Sigmoid colon (tissue), 7 donors: ENCODE results near the gene RASGEF1B. TPM values are rescaled to one million over a fixed set of nuclear protein-coding genes. Genes with fewer than 3 reads are reported as not detected.
A peak's percentile ranks its signal among the peaks of the same experiment; 100 is the strongest.

Source experiments
- DNase-seq: peaks from one replicate; pipeline ENCODE4 v3.0.0-alpha.2; 2019
- H3K27ac ChIP-seq, 4 donors: fragments of 200-600 bp; sonication (generic); one replicate each; pipeline ENCODE4 v1.5.1; 2016 to 2019; ENCODE audit warnings: mild to moderate bottlenecking in 1 of 4
- H3K27me3 ChIP-seq, 3 donors: fragments of 200-600 bp; sonication (generic); one replicate each; pipeline ENCODE4 v1.5.1; 2019; ENCODE audit warnings: mild to moderate bottlenecking in 1 of 3
- H3K36me3 ChIP-seq, 4 donors: fragments of 200-600 bp; sonication (generic); one replicate each; pipeline ENCODE4 v1.5.1; 2016 to 2019
- H3K4me1 ChIP-seq, 4 donors: fragments of 200-600 bp; sonication (generic); one replicate each; pipeline ENCODE4 v1.5.1; 2017 to 2019
- H3K4me3 ChIP-seq, 4 donors: fragments of 200-600 bp; sonication (generic); one replicate each; pipeline ENCODE4 v1.5.1; 2017 to 2019; ENCODE audit warnings: mild to moderate bottlenecking in 2 of 4, moderate library complexity in 1 of 4
- H3K9me3 ChIP-seq, 4 donors: fragments of 200-600 bp in 3 of 4; sonication (generic) in 3 of 4; one replicate each; pipeline versions ENCODE4 v1.5.1 to v1.6.1; 2013 to 2019
- CTCF ChIP-seq, 4 experiments: fragments of 450-650 bp in 3 of 4; fragments of 200-600 bp in 1 of 4; IDR thresholded peaks; one replicate each; pipeline ENCODE4 v1.5.1; 2016 to 2019; ENCODE audit warnings: antibody characterized with exemption in 4 of 4, mild to moderate bottlenecking in 3 of 4, moderate library complexity in 2 of 4
- EP300 ChIP-seq, 4 donors: sonication (generic); formaldehyde crosslinking; IDR thresholded peaks; one replicate each; pipeline ENCODE4 v1.6.1; 2017; ENCODE audit warnings: antibody characterized with exemption in 4 of 4
- POLR2A ChIP-seq, 2 donors: fragments of 450-650 bp; IDR thresholded peaks; one replicate each; pipeline ENCODE4 v1.6.1; 2016; ENCODE audit warnings: antibody characterized with exemption in 2 of 2, mild to moderate bottlenecking in 2 of 2, moderate library complexity in 2 of 2
- POLR2AphosphoS5 ChIP-seq, 4 donors: sonication (generic); formaldehyde crosslinking; IDR thresholded peaks; one replicate each; pipeline ENCODE4 v1.6.1; 2017; ENCODE audit warnings: antibody characterized with exemption in 4 of 4
- WGBS, 2 donors: extraction: QIAGEN DNeasy Blood & Tissue Kit; methylation state at CpG; one replicate each; pipeline ENCODE4 v1.1.7; 2013; 5-methylcytosine and 5-hydroxymethylcytosine counted together
- intact Hi-C: fragments of 100-400 bp; cut with DNase I; formaldehyde crosslinking; loops from one replicate; pipeline ENCODE4 v1.15.1; 2023
- polyA plus RNA-seq, 3 donors: library from polyadenylated mRNA; stranded (reverse); fragments of 200-250 nt; gene quantifications; one replicate each; pipeline ENCODE4 v1.2.3, GENCODE V29; 2013
- total RNA-seq, 4 donors: library from RNA; depleted of rRNA; stranded (reverse); fragments of >200 nt; gene quantifications; one replicate each; pipeline ENCODE4 v1.1.0, GENCODE V29; 2016
- donor health status: healthy with polysubstance abuse.
- donor health status: Bipolar disorder and iron deficiency.
- donor health status: healthy.

RASGEF1B gene
- total and polyA plus RNA-seq, 7 donors, result 5.0 to 12.1 (median 10.3) TPM

- 39 to 71% methylated on average over 8 of the region's 8 CpGs for WGBS, 2 donors
- H3K27ac ChIP-seq, result peak overlapping the region; percentile 49 to 65 (median 56)
- no peaks in the 10 kb centered on the region for H3K27me3 ChIP-seq
These were observed 33.4 kb upstream of the RASGEF1B start for GRCh38 chr4:81505004-81505598.

GRCh38 chr4:81504112-81505003, 32.7 kb upstream of the RASGEF1B start:
- 88 to 92% methylated on average over 6 of the region's 6 CpGs for WGBS, 2 donors
- TF ChIP-seq POLR2AphosphoS5 (IDR thresholded peaks at IDR 0.05), result no peak
- TF ChIP-seq EP300 (IDR thresholded peaks at IDR 0.05), result no peak
- no peak for TF ChIP-seq CTCF (IDR thresholded peaks at IDR 0.05)
- Histone ChIP-seq H3K27ac (peak overlapping the region; percentile 9 to 65 (median 56)), H3K27me3 (no peaks in the 10 kb centered on the region), H3K4me1 (peaks cover 0 to 7% (median 3%) of the 10 kb centered on the region in 4 donors), H3K4me3 (no peak overlapping the region), H3K9me3 (no peaks in the 10 kb centered on the region), H3K36me3 (no peaks in the 10 kb centered on the region)
- no peak for DNase-seq
- intact Hi-C loops, result no loop called here

More at GRCh38 chr4:81505004-81505598, 33.4 kb upstream of the RASGEF1B start:
- intact Hi-C loops, result no loop called here
- H3K4me3 ChIP-seq, result no peak overlapping the region
- H3K36me3 ChIP-seq, result no peaks in the 10 kb centered on the region
- DNase-seq, result peak; percentile 86
- no peaks in the 10 kb centered on the region for H3K9me3 ChIP-seq
- TF ChIP-seq POLR2AphosphoS5 (IDR thresholded peaks at IDR 0.05) (peak; percentile 8 to 66 (median 44)), EP300 (IDR thresholded peaks at IDR 0.05) (peak in 2 of 4 donors; percentile 36 to 71), CTCF (IDR thresholded peaks at IDR 0.05) (no peak)
- H3K4me1 ChIP-seq, result peaks cover 0 to 7% (median 3%) of the 10 kb centered on the region in 4 donors

- DNase-seq, result no peak
These were observed 31.9 kb upstream of the RASGEF1B start for GRCh38 chr4:81503586-81503985.

GRCh38 chr4:81502564-81502963, 30.9 kb upstream of the RASGEF1B start:
- no peak overlapping the region for H3K4me3 ChIP-seq
- WGBS, 2 donors, result 82 to 90% methylated on average over 4 of the region's 4 CpGs
- H3K9me3 ChIP-seq, result no peaks in the 10 kb centered on the region
- intact Hi-C loops, result no loop called here
- no peak overlapping the region for H3K27ac ChIP-seq
- peaks cover 0 to 7% (median 3%) of the 10 kb centered on the region in 4 donors for H3K4me1 ChIP-seq
- no peak for TF ChIP-seq POLR2AphosphoS5 (IDR thresholded peaks at IDR 0.05)
- no peak for TF ChIP-seq CTCF (IDR thresholded peaks at IDR 0.05)
- no peak for DNase-seq
- H3K27me3 ChIP-seq, result no peaks in the 10 kb centered on the region
- H3K36me3 ChIP-seq, result no peaks in the 10 kb centered on the region

More at GRCh38 chr4:81503586-81503985, 31.9 kb upstream of the RASGEF1B start:
- intact Hi-C loops, result no loop called here
- 90 to 96% methylated on average over 4 of the region's 4 CpGs for WGBS, 2 donors
- TF ChIP-seq POLR2AphosphoS5 (IDR thresholded peaks at IDR 0.05) (no peak), POLR2A (IDR thresholded peaks at IDR 0.05) (no peak), EP300 (IDR thresholded peaks at IDR 0.05) (no peak), CTCF (IDR thresholded peaks at IDR 0.05) (no peak)
- H3K27me3 ChIP-seq, result no peaks in the 10 kb centered on the region
- no peaks in the 10 kb centered on the region for H3K36me3 ChIP-seq
- H3K4me3 ChIP-seq, result no peak overlapping the region
- no peaks in the 10 kb centered on the region for H3K9me3 ChIP-seq
- no peak overlapping the region for H3K27ac ChIP-seq
- H3K4me1 ChIP-seq, result peaks cover 0 to 7% (median 3%) of the 10 kb centered on the region in 4 donors
